DMS114 treated with DMSO at 0.1 percent for 48 hours (cell line): ENCODE data around the gene APAF1.
"Not testable (repeated sequence)": the region's sequence is repeated elsewhere in the genome, so short reads cannot be mapped to it uniquely, and the experiment has no call there.

ENCODE experiments used
- DNase-seq: peaks from one replicate; lab custom pipeline; 2025; ENCODE audit not compliant: unreplicated experiment; lab: John Stamatoyannopoulos, UW

Gene APAF1

GRCh38 chr12:98644712-98645571 is at the start of gene APAF1, which contains the start of gene IKBIP:
Gene APAF1, plus strand, starts transcription at chr12:98645290. Its CDS starts 3,070 bp downstream, at chr12:98648360.
Gene IKBIP, minus strand, starts transcription at chr12:98644788. Its CDS starts 87 bp downstream, at chr12:98644701.
- peak; percentile 95 for DNase-seq

- DNase-seq = not testable (repeated sequence)
Measured at GRCh38 chr12:98597313-98597712, 47.8 kb upstream of the APAF1 start.

- no peak for DNase-seq
Measured at GRCh38 chr12:98601924-98602323, 43.2 kb upstream of the APAF1 start.

- peak; percentile 17 for DNase-seq
Measured at GRCh38 chr12:98606359-98606988, 38.6 kb upstream of the APAF1 start.

- DNase-seq = no peak
Measured at GRCh38 chr12:98610596-98610995, 34.5 kb upstream of the APAF1 start.

- no peak for DNase-seq
Measured at GRCh38 chr12:98612696-98613334, 32.3 kb upstream of the APAF1 start.

GRCh38 chr12:98618952-98619351 is 26.1 kb upstream of the APAF1 start:
- no peak for DNase-seq

- DNase-seq = no peak
Measured at GRCh38 chr12:98635657-98636323, 9.3 kb upstream of the APAF1 start.

- no peak for DNase-seq
Measured at GRCh38 chr12:98637068-98637467, 8.0 kb upstream of the APAF1 start.

- DNase-seq = no peak
Measured at GRCh38 chr12:98638009-98638408, 7.1 kb upstream of the APAF1 start.

GRCh38 chr12:98639491-98639890 is 5.6 kb upstream of the APAF1 start:
- DNase-seq = no peak

- DNase-seq = not testable (repeated sequence)
Measured at GRCh38 chr12:98642801-98643200, 2.3 kb upstream of the APAF1 start.

GRCh38 chr12:98644433-98644711 is 718 bp upstream of the APAF1 start:
- DNase-seq = no peak

GRCh38 chr12:98645572-98646067 is 530 bp downstream of the APAF1 start:
- no peak for DNase-seq

GRCh38 chr12:98646294-98647090 is 1.4 kb downstream of the APAF1 start:
- DNase-seq = no peak

- no peak for DNase-seq
Measured at GRCh38 chr12:98651328-98651727, 6.2 kb downstream of the APAF1 start.

- DNase-seq = peak; percentile 73
Measured at GRCh38 chr12:98653866-98654493, 8.9 kb downstream of the APAF1 start.

GRCh38 chr12:98656289-98657101 is 11.4 kb downstream of the APAF1 start:
- no peak for DNase-seq

GRCh38 chr12:98660521-98660920 is 15.4 kb downstream of the APAF1 start:
- DNase-seq = no peak
